Measurements from ENCODE around the gene TP53RK. TPM values are rescaled to one million over a fixed set of nuclear protein-coding genes. Genes with fewer than 3 reads are reported as not detected.

TP53RK gene
- total RNA-seq, 1 experiment from 2014 or later = 19.2 TPM

DNA sequence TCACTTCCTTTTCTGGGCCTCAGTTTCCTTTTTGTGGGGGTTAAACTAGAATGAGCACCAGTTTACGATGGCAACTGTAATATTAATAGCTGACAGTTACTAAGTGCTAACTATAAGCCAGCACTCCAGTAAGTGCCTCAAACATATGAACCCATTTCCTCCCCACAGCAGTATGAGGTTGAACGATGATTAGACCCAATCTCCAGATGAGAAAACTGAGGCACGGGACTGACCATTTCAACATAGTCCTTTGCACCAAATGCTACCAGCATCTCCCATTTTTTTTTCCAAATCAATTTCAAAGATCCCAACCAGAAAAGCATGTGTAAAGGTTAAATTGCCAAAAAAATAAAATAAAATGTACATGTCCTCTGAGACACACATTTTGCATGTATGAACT lies 45.1 kb downstream of the TP53RK start:
- no peak for DNase-seq
- Mint-ChIP-seq H3K4me3 (ENCODE audit: low read depth, unreplicated experiment) (no peak overlapping the region), H3K27me3 (ENCODE audit: unreplicated experiment) (peaks cover 47% of the 10 kb centered on the region), H3K36me3 (ENCODE audit: insufficient read depth, unreplicated experiment) (no peaks in the 10 kb centered on the region), H3K4me1 (ENCODE audit: low read depth, unreplicated experiment) (no peaks in the 10 kb centered on the region), H3K9me3 (ENCODE audit: low read depth, unreplicated experiment) (no peaks in the 10 kb centered on the region), H3K27ac (ENCODE audit: unreplicated experiment) (no peak overlapping the region)
- TF ChIP-seq, protein P1, sequence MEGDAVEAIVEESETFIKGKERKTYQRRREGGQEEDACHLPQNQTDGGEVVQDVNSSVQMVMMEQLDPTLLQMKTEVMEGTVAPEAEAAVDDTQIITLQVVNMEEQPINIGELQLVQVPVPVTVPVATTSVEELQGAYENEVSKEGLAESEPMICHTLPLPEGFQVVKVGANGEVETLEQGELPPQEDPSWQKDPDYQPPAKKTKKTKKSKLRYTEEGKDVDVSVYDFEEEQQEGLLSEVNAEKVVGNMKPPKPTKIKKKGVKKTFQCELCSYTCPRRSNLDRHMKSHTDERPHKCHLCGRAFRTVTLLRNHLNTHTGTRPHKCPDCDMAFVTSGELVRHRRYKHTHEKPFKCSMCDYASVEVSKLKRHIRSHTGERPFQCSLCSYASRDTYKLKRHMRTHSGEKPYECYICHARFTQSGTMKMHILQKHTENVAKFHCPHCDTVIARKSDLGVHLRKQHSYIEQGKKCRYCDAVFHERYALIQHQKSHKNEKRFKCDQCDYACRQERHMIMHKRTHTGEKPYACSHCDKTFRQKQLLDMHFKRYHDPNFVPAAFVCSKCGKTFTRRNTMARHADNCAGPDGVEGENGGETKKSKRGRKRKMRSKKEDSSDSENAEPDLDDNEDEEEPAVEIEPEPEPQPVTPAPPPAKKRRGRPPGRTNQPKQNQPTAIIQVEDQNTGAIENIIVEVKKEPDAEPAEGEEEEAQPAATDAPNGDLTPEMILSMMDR (IDR thresholded peaks at IDR 0.05; ENCODE audit: unreplicated experiment) = no peak
- CTCF ChIA-PET = no interaction called here
- intact Hi-C loops (cut with micrococcal nuclease; ENCODE audit: unreplicated experiment) = no loop called here
- no TSS peak for BruUV-seq (replicated peaks)

DNA sequence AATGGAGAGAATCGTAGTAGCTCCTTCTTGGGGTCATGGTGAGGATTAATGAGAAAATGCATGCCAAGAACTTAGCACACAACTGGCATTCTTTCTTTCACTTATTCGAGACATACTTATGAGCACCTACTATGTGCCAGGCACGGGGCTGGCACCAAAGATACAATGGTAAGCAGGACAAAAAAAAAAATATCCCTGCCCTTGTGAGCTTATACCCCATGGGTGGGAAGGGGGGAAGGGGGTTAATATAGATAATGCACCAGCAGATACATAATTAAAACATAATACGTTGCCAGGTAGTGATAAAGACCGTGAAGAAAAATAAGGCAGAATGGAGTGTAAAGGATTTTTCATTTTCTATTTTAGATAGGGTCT lies 46.3 kb downstream of the TP53RK start:
- no TSS peak for BruUV-seq (replicated peaks)
- peaks cover 35% of the 10 kb centered on the region for H3K27me3 Mint-ChIP-seq (ENCODE audit: unreplicated experiment)
- H3K9me3 Mint-ChIP-seq (ENCODE audit: low read depth, unreplicated experiment) = no peaks in the 10 kb centered on the region
- H3K4me3 Mint-ChIP-seq (ENCODE audit: low read depth, unreplicated experiment) = no peak overlapping the region
- CTCF ChIA-PET = interaction anchor here (0.7 kb wide), 1 partner anchor 561 kb away, joined by 3 read pairs; no protein-coding TSS in a partner anchor
- DNase-seq = no peak
- H3K4me1 Mint-ChIP-seq (ENCODE audit: low read depth, unreplicated experiment) = peaks cover 3% of the 10 kb centered on the region
- intact Hi-C loops (cut with micrococcal nuclease; ENCODE audit: unreplicated experiment) = no loop called here
- H3K27ac Mint-ChIP-seq (ENCODE audit: unreplicated experiment) = no peak overlapping the region
- TF ChIP-seq, protein P1 (IDR thresholded peaks at IDR 0.05; ENCODE audit: unreplicated experiment) = no peak
- H3K36me3 Mint-ChIP-seq (ENCODE audit: insufficient read depth, unreplicated experiment) = no peaks in the 10 kb centered on the region

DNA sequence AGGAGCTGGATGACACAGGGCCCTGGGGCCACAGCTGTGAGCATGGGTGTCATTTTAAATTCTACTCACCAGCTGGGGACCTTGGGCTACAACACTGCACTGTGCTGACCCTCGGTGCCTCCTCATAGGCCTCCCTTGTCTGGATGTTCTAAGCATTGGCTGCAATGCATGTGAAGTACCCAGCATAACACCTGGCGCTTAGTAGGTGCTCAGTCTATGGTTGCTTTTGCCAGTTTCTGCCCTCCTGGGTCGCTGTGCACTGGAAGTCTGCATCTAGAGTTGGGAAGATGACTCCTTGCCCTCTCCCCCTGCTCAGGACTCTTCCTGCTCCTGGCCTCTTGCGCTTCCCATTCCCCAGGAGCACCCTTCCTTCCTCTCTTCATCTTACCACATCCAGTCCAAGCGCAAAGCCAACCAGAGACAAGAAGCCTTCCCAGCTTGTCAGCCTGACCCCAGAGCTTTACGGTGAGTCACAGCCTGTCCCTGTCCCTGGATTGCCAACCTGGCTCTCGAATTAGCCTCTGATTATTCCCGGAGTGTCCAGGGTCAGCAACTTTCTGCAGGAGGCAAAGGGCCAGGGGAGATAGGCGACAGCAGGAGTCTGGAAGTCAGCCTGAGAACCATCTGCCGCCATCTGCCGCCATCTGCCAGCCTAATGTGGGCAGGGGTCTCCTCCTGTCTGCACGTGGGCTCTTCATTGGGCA lies 46.8 kb downstream of the TP53RK start:
- no TSS peak for BruUV-seq (replicated peaks)
- CTCF ChIA-PET = interaction anchor here (0.7 kb wide), 1 partner anchor 562 kb away, joined by 3 read pairs; no protein-coding TSS in a partner anchor
- Mint-ChIP-seq H3K9me3 (ENCODE audit: low read depth, unreplicated experiment) (no peaks in the 10 kb centered on the region), H3K36me3 (ENCODE audit: insufficient read depth, unreplicated experiment) (no peaks in the 10 kb centered on the region), H3K4me1 (ENCODE audit: low read depth, unreplicated experiment) (peaks cover 8% of the 10 kb centered on the region), H3K27ac (ENCODE audit: unreplicated experiment) (no peak overlapping the region), H3K27me3 (ENCODE audit: unreplicated experiment) (peaks cover 30% of the 10 kb centered on the region), H3K4me3 (ENCODE audit: low read depth, unreplicated experiment) (no peak overlapping the region)
- intact Hi-C loops (cut with micrococcal nuclease; ENCODE audit: unreplicated experiment) = no loop called here
- DNase-seq = no peak
- TF ChIP-seq, protein P1 (IDR thresholded peaks at IDR 0.05; ENCODE audit: unreplicated experiment) = no peak

GRCh38 chr20:46641424-46641823 lies 47.8 kb downstream of the TP53RK start:
- H3K27ac Mint-ChIP-seq (ENCODE audit: unreplicated experiment) = no peak overlapping the region
- intact Hi-C loops (cut with micrococcal nuclease; ENCODE audit: unreplicated experiment) = no loop called here
- no peaks in the 10 kb centered on the region for H3K9me3 Mint-ChIP-seq (ENCODE audit: low read depth, unreplicated experiment)
- BruUV-seq (replicated peaks) = no TSS peak
- no peak overlapping the region for H3K4me3 Mint-ChIP-seq (ENCODE audit: low read depth, unreplicated experiment)
- TF ChIP-seq, protein P1 (IDR thresholded peaks at IDR 0.05; ENCODE audit: unreplicated experiment) = no peak
- CTCF ChIA-PET = no interaction called here
- DNase-seq = no peak
- peaks cover 20% of the 10 kb centered on the region for H3K27me3 Mint-ChIP-seq (ENCODE audit: unreplicated experiment)
- H3K4me1 Mint-ChIP-seq (ENCODE audit: low read depth, unreplicated experiment) = peaks cover 12% of the 10 kb centered on the region
- no peaks in the 10 kb centered on the region for H3K36me3 Mint-ChIP-seq (ENCODE audit: insufficient read depth, unreplicated experiment)

Measured in Calu3 (cell line).